GM19324 (cell line): ENCODE results near the gene TENM3.

Source experiments
- ATAC-seq: cut with Tn5 transposase; IDR thresholded peaks from one replicate; pipeline ENCODE4 v1.9.1; 2021; ENCODE audit warnings: mild to moderate bottlenecking, moderate library complexity; ENCODE audit not compliant: unreplicated experiment, low FRiP score

Gene TENM3

GRCh38 chr4:182819751-182820150 is 576.5 kb downstream of the TENM3 start:
- no peak for ATAC-seq

- ATAC-seq: no peak
These were observed 579.4 kb downstream of the TENM3 start for GRCh38 chr4:182822554-182822953.

- ATAC-seq: peak; percentile 69
These were observed 580.4 kb downstream of the TENM3 start for GRCh38 chr4:182823576-182823975.

GRCh38 chr4:182825003-182825402 is 581.8 kb downstream of the TENM3 start:
- no peak for ATAC-seq

- no peak for ATAC-seq
These were observed 582.6 kb downstream of the TENM3 start for GRCh38 chr4:182825786-182826185.

GRCh38 chr4:182826391-182826790 is 583.2 kb downstream of the TENM3 start:
- peak; percentile 36 for ATAC-seq

GRCh38 chr4:182827166-182827565 is 584.0 kb downstream of the TENM3 start:
- no peak for ATAC-seq

GRCh38 chr4:182827954-182828353 is 584.8 kb downstream of the TENM3 start:
- no peak for ATAC-seq

- no peak for ATAC-seq
These were observed 585.3 kb downstream of the TENM3 start for GRCh38 chr4:182828360-182829025.

- no peak for ATAC-seq
These were observed 586.0 kb downstream of the TENM3 start for GRCh38 chr4:182829196-182829595.

- ATAC-seq: no peak
These were observed 588.2 kb downstream of the TENM3 start for GRCh38 chr4:182831376-182831775.

- no peak for ATAC-seq
These were observed 589.3 kb downstream of the TENM3 start for GRCh38 chr4:182832352-182833120.

- ATAC-seq: no peak
These were observed 592.0 kb downstream of the TENM3 start for GRCh38 chr4:182835006-182835740.

- no peak for ATAC-seq
These were observed 594.6 kb downstream of the TENM3 start for GRCh38 chr4:182837831-182838230.

GRCh38 chr4:182838535-182838934 is 595.3 kb downstream of the TENM3 start:
- no peak for ATAC-seq

- ATAC-seq: no peak
These were observed 596.1 kb downstream of the TENM3 start for GRCh38 chr4:182839256-182839655.

GRCh38 chr4:182840108-182840507 is 596.9 kb downstream of the TENM3 start:
- ATAC-seq: no peak

- ATAC-seq: no peak
These were observed 599.0 kb downstream of the TENM3 start for GRCh38 chr4:182842104-182842600.

- ATAC-seq: no peak
These were observed 599.7 kb downstream of the TENM3 start for GRCh38 chr4:182842759-182843390.

- ATAC-seq: no peak
These were observed 600.7 kb downstream of the TENM3 start for GRCh38 chr4:182843808-182844325.
